Measurements from ENCODE around the gene NR6A1.
"Not testable (repeated sequence)": the region's sequence is repeated elsewhere in the genome, so short reads cannot be mapped to it uniquely, and the experiment has no call there.

Gene NR6A1

DNA sequence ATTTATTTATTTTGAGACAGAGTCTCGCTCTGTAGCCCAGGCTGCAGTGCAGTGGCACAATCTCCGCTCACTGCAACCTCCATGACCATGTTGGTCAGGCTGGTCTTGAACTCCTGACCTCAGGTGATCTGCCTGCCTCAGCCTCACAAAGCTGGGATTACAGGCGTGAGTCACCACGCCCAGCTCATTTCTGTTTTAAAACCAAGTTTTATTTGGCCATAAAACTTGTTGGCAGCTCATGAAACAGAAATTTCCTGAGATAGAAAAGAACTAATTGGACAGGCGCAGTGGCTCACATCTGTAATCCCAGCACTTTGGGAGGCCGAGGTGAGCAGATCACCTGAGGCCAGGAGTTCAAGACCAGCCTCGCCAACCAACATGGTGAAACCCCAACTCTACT lies 155.3 kb downstream of the NR6A1 start:
- DNase-seq (ENCODE audit: low read depth) = not testable (repeated sequence)

DNA sequence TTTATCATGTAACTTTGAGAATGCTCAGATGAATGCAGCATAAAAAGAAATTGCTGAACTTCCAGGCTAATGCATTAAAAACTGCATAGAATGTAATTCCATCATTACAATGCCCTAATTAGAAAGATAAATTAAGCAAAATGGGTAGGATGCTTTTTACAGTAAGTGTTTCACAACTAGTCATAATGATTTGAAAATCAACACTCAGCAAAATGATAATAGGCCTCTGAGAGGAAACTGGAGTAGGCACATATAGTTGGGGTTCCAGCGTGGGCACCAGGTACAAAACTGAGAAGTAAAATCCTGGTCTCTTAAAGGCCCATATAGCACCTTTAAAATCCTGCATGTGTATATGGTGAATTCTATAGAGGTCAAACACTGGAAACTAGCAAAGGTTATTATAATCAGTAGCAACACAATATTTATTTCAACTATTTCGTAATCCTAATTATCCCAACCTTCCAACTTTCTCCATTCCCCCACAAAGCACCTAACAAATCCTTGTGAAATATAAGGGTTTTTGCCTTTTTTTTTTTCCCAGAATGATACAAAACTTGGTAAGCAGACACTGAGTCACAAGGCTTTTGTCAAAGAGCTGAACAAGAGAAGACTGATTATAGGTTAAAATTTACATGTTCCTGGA lies 155.9 kb downstream of the NR6A1 start:
- peak; percentile 26 for DNase-seq (ENCODE audit: low read depth)

DNA sequence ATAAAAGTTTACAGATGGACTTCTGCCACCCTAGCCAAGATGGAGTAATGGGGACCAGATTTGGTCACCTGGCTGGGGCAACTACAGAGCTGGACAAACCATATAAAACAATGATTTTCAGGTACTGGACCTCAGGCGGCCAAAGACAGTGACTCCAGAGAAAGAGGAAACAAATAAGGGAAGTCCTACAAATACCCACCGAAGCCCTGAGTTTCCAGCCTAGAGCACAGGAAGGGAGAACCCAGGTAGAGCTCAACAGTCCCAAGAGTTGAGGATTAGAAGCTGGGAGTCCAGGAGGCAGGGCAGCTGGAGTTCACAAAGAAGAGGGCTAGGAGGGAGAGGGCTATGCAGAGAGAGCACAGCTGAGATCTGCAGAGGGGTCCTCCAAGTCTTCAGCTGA lies 157.3 kb downstream of the NR6A1 start:
- DNase-seq (ENCODE audit: low read depth) = no peak

DNA sequence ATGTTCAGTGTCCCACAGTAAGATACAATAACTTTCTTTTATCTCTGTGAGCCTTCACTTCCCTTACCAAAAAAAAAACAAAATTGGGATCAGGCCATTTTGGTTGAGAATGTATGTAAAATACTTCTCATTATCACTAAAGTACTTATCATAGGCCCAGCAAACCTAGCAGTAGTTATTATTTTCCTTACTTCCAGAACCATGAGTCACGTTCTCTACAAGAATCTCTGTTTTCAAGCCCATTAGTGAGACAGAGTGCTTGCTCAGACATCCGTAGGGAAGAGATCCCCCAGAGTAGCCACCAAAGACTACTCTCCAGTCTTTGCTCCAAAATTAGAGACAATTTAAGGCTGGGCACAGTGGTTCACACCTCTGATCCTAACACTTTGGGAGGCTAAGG lies 160.0 kb downstream of the NR6A1 start:
- peak; percentile 34 for DNase-seq (ENCODE audit: low read depth)

DNA sequence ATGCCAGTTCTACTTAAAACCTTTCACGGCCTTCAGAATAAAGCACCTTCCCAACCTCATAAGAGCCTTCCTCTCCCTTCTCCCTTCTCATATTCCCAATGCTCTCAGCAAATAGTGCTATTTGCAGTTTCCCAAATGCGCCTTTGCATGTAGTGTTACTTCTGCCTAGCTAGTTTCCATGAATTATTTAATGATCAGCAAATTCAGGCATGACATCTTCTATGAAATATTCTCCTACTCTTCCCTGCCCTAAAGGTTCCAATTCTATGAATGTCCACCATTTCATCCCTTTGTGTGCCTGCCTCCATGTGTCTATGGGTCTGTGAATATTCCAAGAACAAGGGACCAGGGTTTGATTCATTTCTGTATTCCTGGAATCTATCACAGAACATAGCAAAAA lies 165.1 kb downstream of the NR6A1 start:
- no peak for DNase-seq (ENCODE audit: low read depth)

DNA sequence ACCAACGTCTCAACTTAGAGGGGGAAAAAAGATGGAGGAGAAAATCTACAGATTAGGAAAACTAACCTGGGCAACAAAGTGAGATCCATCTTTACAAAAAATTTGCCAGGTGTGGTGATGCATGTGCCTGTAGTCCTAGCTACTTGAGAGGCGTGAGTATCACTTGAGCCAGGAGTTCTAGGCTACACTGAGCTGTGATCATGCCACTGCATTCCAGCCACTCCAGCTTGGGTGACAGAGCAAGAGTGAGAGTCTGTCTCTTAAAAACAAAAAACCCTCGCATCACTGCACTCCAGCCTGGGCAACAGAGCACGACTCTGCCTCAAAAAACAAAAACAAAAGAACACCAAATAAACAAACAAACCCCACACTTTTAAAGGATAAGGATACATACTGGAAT lies 165.9 kb downstream of the NR6A1 start:
- DNase-seq (ENCODE audit: low read depth) = no peak

DNA sequence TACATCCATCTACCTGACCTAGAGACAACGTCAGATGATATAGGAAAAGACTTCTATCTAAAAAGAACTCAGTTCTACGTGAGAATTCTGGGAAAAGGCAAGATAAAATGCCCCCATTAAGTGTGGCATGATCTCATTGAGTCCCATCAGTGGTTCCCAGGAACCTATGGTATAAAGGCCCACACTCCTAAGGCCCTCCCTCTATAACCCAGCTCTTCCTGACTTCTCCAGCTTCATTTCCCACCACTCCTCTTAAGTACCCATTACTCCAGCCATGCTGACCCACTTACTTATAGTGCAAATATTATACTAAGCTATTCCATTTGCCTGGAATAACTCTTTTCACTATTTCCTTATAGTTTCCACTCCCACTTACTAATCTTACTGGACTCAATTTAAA lies 168.5 kb downstream of the NR6A1 start:
- no peak for DNase-seq (ENCODE audit: low read depth)

DNA sequence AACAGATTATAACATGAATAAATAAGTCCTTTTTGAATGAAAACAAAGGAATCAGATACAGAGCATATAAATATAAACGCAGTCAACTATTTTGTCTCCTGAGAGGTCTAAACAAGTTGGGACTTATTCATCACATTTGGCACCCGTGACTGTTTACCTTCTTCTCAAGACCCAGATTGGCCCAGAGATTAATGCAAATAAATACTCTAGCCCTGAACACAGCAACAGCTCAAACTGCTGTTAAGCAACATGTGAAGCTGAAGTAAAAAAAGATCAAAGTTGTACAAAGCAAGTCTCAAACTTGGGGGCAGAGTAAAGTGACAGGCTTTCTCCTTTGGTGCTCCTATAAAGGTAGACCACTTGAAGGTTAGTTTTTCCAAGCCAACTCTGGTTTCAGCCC lies 168.9 kb downstream of the NR6A1 start:
- no peak for DNase-seq (ENCODE audit: low read depth)

DNA sequence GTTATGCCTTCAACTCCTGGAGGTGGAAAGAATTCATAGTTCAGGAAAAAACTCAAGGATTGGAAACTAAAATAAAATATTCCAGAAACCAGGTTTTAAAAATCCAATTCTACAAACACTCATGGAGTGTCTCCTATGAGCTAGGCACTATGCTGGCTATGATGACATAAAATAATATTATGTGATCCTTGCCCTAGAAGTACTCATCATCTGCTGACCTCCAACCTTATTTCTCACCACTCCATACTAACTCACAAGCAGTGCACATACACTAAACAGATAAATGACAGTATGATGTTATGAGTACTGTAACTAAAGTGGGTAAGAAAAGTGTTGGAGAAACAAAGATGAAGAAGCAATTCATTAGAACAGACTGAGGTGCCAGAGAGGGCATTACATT lies 170.7 kb downstream of the NR6A1 start:
- DNase-seq (ENCODE audit: low read depth) = no peak

DNA sequence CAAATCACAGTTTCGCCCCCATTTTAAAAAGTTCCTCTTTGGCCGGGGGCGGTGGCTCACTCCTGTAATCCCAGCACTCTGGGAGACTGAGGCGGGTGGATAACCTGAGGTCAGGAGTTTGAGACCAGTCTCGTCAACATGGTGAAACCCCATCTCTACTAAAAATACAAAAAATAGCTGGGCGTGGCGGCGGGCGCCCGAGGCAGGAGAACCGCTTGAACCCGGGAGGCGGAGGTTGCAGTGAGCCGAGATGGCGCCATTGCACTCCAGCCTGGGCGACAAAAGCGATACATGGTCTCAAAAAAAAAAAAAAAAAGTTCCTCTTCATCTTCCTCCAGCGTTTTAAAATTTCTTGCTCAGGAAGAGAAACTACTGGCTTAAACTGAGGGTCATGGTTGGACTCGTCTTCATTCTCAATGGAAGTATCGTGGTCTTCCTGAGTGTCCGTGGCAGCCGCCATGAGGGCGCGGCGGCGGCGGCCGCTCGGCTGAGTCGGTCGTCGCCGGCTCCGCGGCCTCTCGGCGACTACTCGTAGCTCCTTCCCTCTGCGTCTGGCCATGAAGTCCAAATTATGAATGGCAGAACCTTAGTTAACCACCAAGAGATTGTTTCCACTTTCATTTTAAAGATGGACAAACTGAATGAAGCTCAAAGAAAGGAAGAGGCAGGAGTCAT lies 171.9 kb downstream of the NR6A1 start:
- DNase-seq (ENCODE audit: low read depth) = no peak

DNA sequence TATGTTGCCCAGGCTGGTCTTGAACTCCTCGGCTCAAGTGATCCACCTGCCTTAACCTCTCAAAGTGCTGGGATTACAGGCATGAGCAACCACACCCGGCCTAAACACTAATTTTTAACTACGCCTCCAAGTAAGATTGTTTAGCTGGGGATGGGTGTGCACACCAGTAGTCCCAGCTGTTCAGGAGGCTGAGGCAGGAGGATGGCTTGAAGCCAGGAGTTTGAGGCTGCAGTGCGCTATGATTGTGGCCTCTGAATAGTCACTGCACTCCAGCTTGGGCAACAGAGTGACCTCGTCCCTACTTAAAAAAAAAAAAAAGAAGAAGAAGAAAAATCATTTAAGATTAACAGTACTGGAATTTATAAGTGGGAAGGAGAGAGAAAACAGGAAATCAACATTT lies 173.1 kb downstream of the NR6A1 start:
- DNase-seq (ENCODE audit: low read depth) = no peak

DNA sequence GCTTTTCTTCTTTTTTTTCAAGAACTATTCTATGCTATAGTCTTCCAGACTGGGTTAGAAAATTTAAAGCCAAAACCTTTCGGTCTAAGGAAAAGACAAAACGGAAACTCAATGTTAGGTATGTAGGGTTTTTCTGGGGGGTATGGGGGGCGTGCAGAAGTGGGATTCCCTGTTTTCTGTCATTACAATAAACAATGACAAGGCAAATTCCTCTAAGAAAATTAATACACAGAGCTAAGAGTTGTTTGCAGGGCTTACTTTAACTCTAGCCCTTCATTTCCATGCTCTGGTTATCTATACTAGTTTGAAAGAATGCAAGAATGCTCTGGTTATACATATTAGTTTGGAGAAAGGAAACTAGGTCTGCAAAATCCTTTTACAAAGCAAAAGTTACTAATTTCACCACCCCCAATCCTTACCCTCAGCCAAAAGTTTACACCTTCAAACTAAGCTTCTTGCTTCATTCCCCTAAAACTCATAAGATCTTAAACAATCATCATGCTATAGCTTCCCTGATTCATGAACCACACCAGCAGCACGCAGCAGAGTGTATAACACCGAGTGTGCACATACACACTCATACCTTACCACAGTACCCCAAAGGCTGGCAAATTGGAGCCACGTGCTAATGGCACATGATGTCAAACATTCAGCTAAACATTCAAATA lies 174.8 kb downstream of the NR6A1 start:
- DNase-seq (ENCODE audit: low read depth) = no peak

DNA sequence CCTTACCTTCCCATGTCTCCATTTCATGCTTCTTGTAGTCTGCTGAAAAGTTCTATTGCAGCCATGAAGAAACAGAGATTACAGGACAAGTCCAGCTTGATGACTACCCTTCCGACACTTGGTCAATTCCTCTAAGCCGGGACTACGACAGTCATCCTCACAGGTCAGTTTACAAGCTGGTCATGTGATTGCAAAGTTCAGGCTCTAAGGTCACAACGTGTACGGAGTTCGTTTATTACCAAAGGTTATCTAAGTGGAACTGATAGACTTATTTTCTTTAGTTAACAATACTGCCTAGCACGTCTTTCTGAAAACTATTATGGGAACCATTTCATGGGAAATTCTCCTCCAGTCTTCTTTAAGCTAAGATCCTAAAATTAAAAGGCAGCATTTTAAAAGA lies 175.4 kb downstream of the NR6A1 start:
- no peak for DNase-seq (ENCODE audit: low read depth)

DNA sequence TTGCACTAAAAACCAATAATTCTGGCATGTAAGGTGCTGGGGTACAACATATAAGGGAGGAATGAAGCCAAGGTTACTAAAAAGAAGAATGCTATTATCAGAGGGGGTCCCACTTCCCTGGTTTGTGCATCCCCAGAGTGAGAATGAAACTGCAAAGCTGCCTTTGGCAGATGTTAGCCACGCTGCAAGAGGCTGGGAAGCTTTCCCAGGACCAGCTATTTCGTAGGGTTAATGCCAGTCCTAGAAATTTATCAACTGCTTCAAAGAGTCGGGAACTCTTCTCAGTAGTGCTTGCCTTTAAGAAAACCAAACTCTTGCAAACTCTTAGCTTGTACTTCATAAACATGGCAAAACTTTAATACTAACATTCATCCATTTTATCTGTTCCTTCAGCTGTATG lies 176.4 kb downstream of the NR6A1 start:
- no peak for DNase-seq (ENCODE audit: low read depth)

DNA sequence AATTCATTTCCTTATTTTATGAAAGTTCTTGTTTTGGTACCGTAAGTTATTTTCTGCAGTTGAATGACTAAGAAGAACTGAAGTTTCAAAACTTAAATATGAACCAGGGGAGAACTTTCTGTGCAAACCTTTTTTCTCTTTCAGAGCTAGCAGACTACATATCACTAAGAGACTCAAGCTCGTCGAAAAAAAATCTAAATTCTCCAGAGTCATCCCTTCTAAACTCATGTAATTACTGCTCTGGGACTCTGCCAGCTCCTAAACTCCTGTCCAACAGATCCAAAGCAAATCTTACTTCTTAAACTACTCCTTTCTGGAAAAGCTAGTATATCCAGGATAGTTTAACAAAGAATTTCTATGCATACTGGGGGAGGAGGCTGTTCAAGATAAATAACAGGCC lies 176.9 kb downstream of the NR6A1 start:
- DNase-seq (ENCODE audit: low read depth) = no peak

DNA sequence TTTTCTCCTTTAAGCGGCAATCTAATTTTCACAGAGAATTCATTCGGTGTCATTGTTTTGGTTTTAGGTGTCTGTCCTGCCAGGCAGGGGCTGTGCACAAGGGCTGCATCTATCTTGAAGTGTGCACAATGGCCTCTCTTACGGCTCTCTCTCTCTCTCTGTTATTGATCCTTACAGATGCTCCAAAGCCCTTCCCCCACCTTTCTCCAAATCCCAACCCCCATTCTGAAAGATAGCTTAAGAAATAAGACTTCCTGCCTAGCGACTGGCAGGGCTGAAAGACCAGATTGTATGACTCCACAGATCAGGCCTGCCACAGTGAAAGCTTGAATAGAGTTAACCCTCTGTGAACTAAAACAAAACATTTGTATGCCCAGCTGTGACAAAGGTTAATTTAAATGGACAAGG lies 177.5 kb downstream of the NR6A1 start:
- peak; percentile 18 for DNase-seq (ENCODE audit: low read depth)

DNA sequence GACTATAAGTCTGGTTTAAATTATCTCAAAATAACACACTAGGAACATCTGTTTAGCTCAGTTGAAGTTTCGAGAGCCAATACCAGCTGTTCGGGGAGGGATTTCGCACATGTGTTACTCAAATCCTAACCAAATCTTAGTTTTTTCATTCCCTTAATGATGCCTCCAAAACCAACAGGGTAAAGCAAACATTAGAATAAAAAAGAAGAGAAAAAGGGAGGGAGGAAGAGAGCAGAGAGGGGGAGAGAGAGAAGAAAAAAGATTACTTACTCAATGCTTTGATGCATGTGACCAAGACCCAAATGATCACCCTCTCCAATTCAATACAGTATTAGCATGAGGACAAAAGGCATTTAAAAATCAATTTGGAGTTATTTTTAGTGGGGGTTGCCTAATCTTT lies 177.9 kb downstream of the NR6A1 start:
- DNase-seq (ENCODE audit: low read depth) = no peak

DNA sequence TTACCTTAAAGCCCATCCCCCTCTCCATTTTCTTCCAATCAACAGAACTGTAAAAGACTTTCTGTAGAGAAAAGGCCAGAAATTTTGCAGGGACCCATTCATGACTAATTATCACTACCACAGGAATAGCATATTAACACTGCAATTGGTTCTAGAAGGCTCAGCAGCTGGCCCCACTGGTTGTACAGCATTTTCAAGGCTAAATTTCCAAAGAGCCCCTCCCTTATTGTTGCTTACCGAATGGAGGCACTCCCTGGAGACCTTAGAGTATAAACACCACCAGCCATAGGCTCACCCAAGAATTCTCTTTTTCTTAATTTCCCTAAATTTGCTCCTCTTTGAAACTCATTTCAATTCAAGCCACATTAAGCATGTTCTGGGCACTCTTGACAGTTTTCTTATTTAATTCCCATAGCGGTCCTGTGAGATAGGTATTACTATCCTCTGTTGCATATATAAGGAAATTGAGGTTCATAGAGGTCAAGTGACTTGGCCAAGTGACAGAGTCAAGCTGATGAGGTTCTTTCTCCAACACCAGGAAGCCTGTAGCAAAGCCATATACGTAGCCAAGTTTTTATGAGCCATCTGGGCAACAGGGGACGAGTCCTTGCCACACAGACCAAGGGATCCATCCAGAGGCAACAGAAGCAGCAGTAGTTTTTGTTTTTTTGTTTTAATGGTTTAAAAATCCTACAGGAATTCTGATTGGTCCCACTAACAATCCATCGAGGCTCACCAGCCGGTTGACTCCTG lies 180.0 kb downstream of the NR6A1 start:
- no peak for DNase-seq (ENCODE audit: low read depth)

DNA sequence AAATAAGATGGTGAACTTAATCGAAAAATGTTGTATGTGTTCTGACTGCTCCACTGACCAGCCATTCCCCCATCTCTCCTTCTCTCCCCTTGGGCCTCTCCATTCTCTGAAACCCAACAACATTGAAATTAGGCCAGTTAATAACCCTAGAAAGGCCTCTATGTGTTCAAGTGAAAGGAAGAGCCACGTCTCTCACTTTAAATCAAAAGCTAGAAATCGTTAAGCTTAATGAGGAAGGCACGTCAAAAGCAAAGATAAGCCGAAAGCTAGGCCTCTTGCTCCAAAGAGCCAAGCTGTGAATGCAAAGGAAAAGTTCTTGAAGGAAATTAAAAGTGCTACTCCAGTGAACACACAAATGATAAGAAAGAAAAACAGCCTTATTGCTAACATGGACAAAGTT lies 186.5 kb downstream of the NR6A1 start:
- DNase-seq (ENCODE audit: low read depth) = no peak

DNA sequence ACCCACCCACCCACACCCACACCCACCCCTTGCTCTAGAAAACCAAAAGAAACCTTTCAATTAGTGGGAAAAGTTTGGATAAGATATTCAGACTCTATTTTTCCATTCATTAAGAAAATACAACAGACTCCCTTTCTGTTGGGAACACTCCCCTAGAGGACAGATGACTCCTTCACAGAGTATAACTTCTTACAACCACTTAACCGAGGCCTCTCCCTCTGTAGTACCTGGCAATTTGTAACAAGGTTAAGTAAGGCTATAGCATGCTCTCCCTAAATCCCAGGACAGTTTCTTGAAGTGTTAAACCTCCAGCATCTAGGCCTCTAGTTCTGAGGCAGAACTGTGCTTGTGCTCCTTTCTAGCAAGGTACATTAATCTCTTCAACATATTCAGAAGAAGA lies 188.0 kb downstream of the NR6A1 start:
- DNase-seq (ENCODE audit: low read depth) = no peak

DNA sequence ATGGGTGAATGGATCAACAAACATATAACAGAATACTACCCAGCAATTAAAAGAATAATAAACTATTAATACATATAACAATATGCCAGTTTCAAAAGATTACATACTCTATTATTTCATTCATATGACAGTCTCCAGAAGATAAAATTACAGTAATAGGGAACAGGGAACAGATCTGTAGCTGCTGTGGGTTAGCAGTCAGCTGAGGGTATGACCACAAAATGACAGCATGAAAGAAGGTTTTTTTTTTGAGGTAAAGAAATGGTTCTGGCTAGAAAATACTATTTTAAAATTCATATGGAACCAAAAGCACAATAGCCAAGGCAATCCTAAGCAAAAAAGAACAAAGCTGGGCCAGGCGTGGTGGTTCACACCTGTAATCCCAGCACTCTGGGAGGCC lies 190.9 kb downstream of the NR6A1 start:
- DNase-seq (ENCODE audit: low read depth) = no peak

DNA sequence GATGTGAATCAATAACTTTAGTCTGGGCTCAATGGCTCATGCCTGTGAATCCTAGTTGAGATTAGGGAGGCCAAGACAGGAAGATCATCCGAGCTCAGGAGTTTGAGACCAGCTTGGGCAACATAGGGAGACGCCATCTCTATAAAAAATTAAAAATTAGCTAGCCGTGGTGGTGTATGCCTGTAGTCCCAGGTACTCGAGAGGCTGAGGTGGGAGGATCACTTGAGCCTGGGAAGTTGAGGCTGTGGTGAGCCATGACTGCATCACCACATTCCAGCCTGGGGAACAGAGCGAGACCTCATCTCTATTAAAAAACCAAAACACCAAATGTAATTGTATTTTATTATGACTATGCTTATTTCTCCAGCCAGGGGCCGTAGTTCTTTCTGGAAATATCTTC lies 194.4 kb downstream of the NR6A1 start:
- DNase-seq (ENCODE audit: low read depth) = no peak
